K562 (cell line): ENCODE measurements around the gene HGS. TPM values are rescaled to one million over a fixed set of nuclear protein-coding genes. Genes with fewer than 3 reads are reported as not detected.

Experiments
- BRF2 ChIP-seq: IDR thresholded peaks from 3 replicates; pipeline ENCODE4 v1.6.1; 2011; ENCODE audit warnings: borderline replicate concordance, mild to moderate bottlenecking; ENCODE audit not compliant: insufficient read length, insufficient read depth
- DACH1 ChIP-seq: fragments of 450-650 bp; IDR thresholded peaks from 2 replicates; pipeline ENCODE4 v1.6.1; 2018; ENCODE audit not compliant: partially characterized antibody
- DNMT1 ChIP-seq: fragments of 450-650 bp; IDR thresholded peaks from 2 replicates; pipeline ENCODE4 v1.6.1; 2016; ENCODE audit warnings: antibody characterized with exemption, mild to moderate bottlenecking
- EGR1 ChIP-seq: fragments of 450-650 bp; conservative IDR thresholded peaks from 2 replicates; pipeline ENCODE4 v1.6.1; 2017; ENCODE audit warnings: mild to moderate bottlenecking
- FOXP4 ChIP-seq: sonication (generic); formaldehyde crosslinking; IDR thresholded peaks from 2 replicates; pipeline ENCODE4 v1.8.0; 2022; ENCODE audit warnings: mild to moderate bottlenecking, missing genetic modification reagents, borderline replicate concordance
- GATAD2B ChIP-seq: fragments of 450-650 bp; IDR thresholded peaks from 2 replicates; pipeline ENCODE4 v1.6.1; 2017; ENCODE audit warnings: mild to moderate bottlenecking, borderline replicate concordance
- HMG20B ChIP-seq: fragments of 250-450 bp; sonication (Bioruptor Pico); IDR thresholded peaks from 2 replicates; pipeline ENCODE4 v1.5.0; 2021; ENCODE audit warnings: mild to moderate bottlenecking
- MYBL2 ChIP-seq, 2 experiments: fragments of 450-650 bp in 1 of 2; sonication (generic) in 1 of 2; formaldehyde crosslinking in 1 of 2; IDR thresholded peaks; 2 replicates each; pipeline versions ENCODE4 v1.6.1 to v1.8.1; 2017 to 2022; ENCODE audit warnings: borderline replicate concordance in 1 of 2, inconsistent platforms in 1 of 2, low read depth in 1 of 2, mild to moderate bottlenecking in 1 of 2, missing genetic modification reagents in 1 of 2, moderate library complexity in 1 of 2
- NFE2 ChIP-seq: IDR thresholded peaks from 2 replicates; pipeline ENCODE4 v1.6.1; 2014; ENCODE audit warnings: antibody characterized with exemption, low read depth
- NR0B1 ChIP-seq: fragments of 450-650 bp; IDR thresholded peaks from one replicate; pipeline ENCODE4 v1.6.1; 2018; ENCODE audit warnings: mild to moderate bottlenecking, moderate library complexity; ENCODE audit not compliant: partially characterized antibody
- PCBP1 ChIP-seq: fragments of 200-400 bp; formaldehyde crosslinking; IDR thresholded peaks from 2 replicates; pipeline ENCODE4 v1.6.1; 2018; ENCODE audit warnings: mild to moderate bottlenecking, low read depth, low read length; ENCODE audit not compliant: poor library complexity, severe bottlenecking
- PRDM10 ChIP-seq: fragments of 450-650 bp; IDR thresholded peaks from 2 replicates; pipeline ENCODE4 v1.6.1; 2018; ENCODE audit not compliant: partially characterized antibody
- RBM34 ChIP-seq: fragments of 200-400 bp; formaldehyde crosslinking; IDR thresholded peaks from 2 replicates; pipeline ENCODE4 v1.6.1; 2018; ENCODE audit warnings: low read length, borderline replicate concordance; ENCODE audit not compliant: insufficient read depth
- RHOXF2B ChIP-seq: fragments of 250-450 bp; sonication (Bioruptor Pico); conservative IDR thresholded peaks from 2 replicates; pipeline ENCODE4 v1.5.1; 2021
- SOX6 ChIP-seq: fragments of 450-650 bp; IDR thresholded peaks from 2 replicates; pipeline ENCODE4 v1.6.1; 2014; ENCODE audit warnings: mild to moderate bottlenecking
- SRF ChIP-seq, 2 experiments: fragments of 250-450, 450-650 bp in 1 of 2; sonication (Bioruptor Pico) in 1 of 2; sonication (generic) in 1 of 2; formaldehyde crosslinking; IDR thresholded peaks; 2 replicates each; pipeline versions ENCODE4 v1.5.0 to v1.5.1; 2020 to 2022; ENCODE audit warnings: mild to moderate bottlenecking in 1 of 2, missing genetic modification reagents in 1 of 2
- TCFL5 ChIP-seq: fragments of 250-450 bp; sonication (Bioruptor Pico); conservative IDR thresholded peaks from 2 replicates; pipeline ENCODE4 v1.6.1; 2021; ENCODE audit warnings: mild to moderate bottlenecking, moderate library complexity, matching md5 sums
- TFAM ChIP-seq: fragments of 250-450 bp; sonication (Bioruptor Pico); conservative IDR thresholded peaks from 2 replicates; pipeline ENCODE4 v1.5.0; 2021; ENCODE audit warnings: mild to moderate bottlenecking, moderate library complexity
- ZNF695 ChIP-seq: fragments of 450-650 bp; formaldehyde crosslinking; IDR thresholded peaks from 2 replicates; pipeline ENCODE4 v1.4.0; 2020; ENCODE audit warnings: mild to moderate bottlenecking, moderate library complexity
- polyA plus RNA-seq, 8 experiments: library from polyadenylated mRNA; depleted of rRNA in 4 of 8; stranded (reverse) in 5 of 8; unstranded in 3 of 8; fragments of >200 nt; fragmentation: Nextera tagmentation in 2 of 8; fragmentation: Illumina TruSeq in 1 of 8; extraction: Ambion mirVana in 2 of 8; extraction: Trizol in 1 of 8; gene quantifications; 2 replicates each; pipeline versions ENCODE4 v1.2.1 to v1.2.3, GENCODE V29; 2011 to 2014; ENCODE audit warnings: inconsistent platforms in 1 of 8, missing spikeins in 1 of 8
- total RNA-seq, 7 experiments: library from RNA; depleted of rRNA in 6 of 7; stranded (reverse); fragments of >200 nt in 6 of 7; fragmentation: Illumina TruSeq in 2 of 7; extraction: Trizol in 2 of 7; gene quantifications; 2 replicates each; pipeline versions ENCODE4 v1.2.1 to v1.2.3, GENCODE V29; 2011 to 2021; ENCODE audit warnings: low replicate concordance in 1 of 7

Gene HGS
- total and polyA plus RNA-seq, 9 of the 15 experiments (the other 6 are each of a cell fraction or from before 2014, with no cell fraction given): 3.9 to 176 (median 77.1) TPM

GRCh38 chr17:81665205-81666091, 18.4 kb upstream of the HGS start (continued):
- TF ChIP-seq ZNF695 (CRISPR knock-in tag): 0 out of 2 replicates have a peak, but pooled peaks have one; percentile 51
- no peak for TF ChIP-seq TFAM
- TF ChIP-seq BRF2: no peak
- peak; percentile 65 for TF ChIP-seq EGR1
- no peak for TF ChIP-seq SOX6
- no peak for TF ChIP-seq NFE2
- no peak for TF ChIP-seq RHOXF2B
- TF ChIP-seq PCBP1: no peak
- TF ChIP-seq DACH1: no peak
- no peak; the same call in 1 of the 2 replicates for TF ChIP-seq TCFL5
- no peak for TF ChIP-seq HMG20B (CRISPR knock-in tag)
- no peak for TF ChIP-seq FOXP4 (CRISPR knock-in tag)
- TF ChIP-seq MYBL2 (IDR thresholded peaks at IDR 0.05; ENCODE audit: low read depth): no peak
- TF ChIP-seq MYBL2 (CRISPR knock-in tag; IDR thresholded peaks at IDR 0.05; ENCODE audit: borderline replicate concordance): no peak
- TF ChIP-seq PRDM10: no peak
- TF ChIP-seq RBM34: no peak
- TF ChIP-seq GATAD2B: no peak
- 0 out of 2 replicates have a peak, but pooled peaks have one; percentile 52 for TF ChIP-seq DNMT1
- peak in 1 of 2 experiments; percentile 77; a peak in 2 of 4 replicates for TF ChIP-seq SRF (CRISPR knock-in tag; IDR thresholded peaks at IDR 0.05)
- no peak for TF ChIP-seq NR0B1
